HG03442 (cell line): Measurements from ENCODE around the gene PDE7B.

Experiments used
- ATAC-seq: cut with Tn5 transposase; IDR thresholded peaks from one replicate; pipeline ENCODE4 v1.9.1; 2021; ENCODE audit warnings: mild to moderate bottlenecking, moderate library complexity; ENCODE audit not compliant: unreplicated experiment

The PDE7B gene

GRCh38 chr6:135922174-135922573 is 70.7 kb downstream of the PDE7B start:
- peak; percentile 46 for ATAC-seq

- ATAC-seq, result no peak
These were observed 71.2 kb downstream of the PDE7B start for GRCh38 chr6:135922746-135923145.

- ATAC-seq, result no peak
These were observed 81.2 kb downstream of the PDE7B start for GRCh38 chr6:135932651-135933050.

GRCh38 chr6:135935941-135936601 is 84.6 kb downstream of the PDE7B start:
- ATAC-seq, result no peak

- ATAC-seq, result no peak
These were observed 85.1 kb downstream of the PDE7B start for GRCh38 chr6:135936606-135937005.

- no peak for ATAC-seq
These were observed 85.6 kb downstream of the PDE7B start for GRCh38 chr6:135937106-135937505.

- no peak for ATAC-seq
These were observed 87.2 kb downstream of the PDE7B start for GRCh38 chr6:135938576-135939207.

GRCh38 chr6:135939208-135939591 is 87.7 kb downstream of the PDE7B start:
- no peak for ATAC-seq

- ATAC-seq, result no peak
These were observed 89.2 kb downstream of the PDE7B start for GRCh38 chr6:135940616-135941167.

GRCh38 chr6:135941275-135942025 is 89.9 kb downstream of the PDE7B start:
- ATAC-seq, result no peak

- no peak for ATAC-seq
These were observed 92.6 kb downstream of the PDE7B start for GRCh38 chr6:135944120-135944519.

GRCh38 chr6:135946674-135947073 is 95.2 kb downstream of the PDE7B start:
- ATAC-seq, result no peak

- ATAC-seq, result no peak
These were observed 99.2 kb downstream of the PDE7B start for GRCh38 chr6:135950669-135951068.

- ATAC-seq, result no peak
These were observed 99.7 kb downstream of the PDE7B start for GRCh38 chr6:135951169-135951568.

- ATAC-seq, result no peak
These were observed 102.3 kb downstream of the PDE7B start for GRCh38 chr6:135953818-135954217.

GRCh38 chr6:135955099-135955498 is 103.6 kb downstream of the PDE7B start:
- no peak for ATAC-seq

GRCh38 chr6:135962731-135963130 is 111.2 kb downstream of the PDE7B start:
- ATAC-seq, result no peak

- ATAC-seq, result no peak
These were observed 119.2 kb downstream of the PDE7B start for GRCh38 chr6:135970750-135971149.

- no peak for ATAC-seq
These were observed 119.8 kb downstream of the PDE7B start for GRCh38 chr6:135971351-135971750.

GRCh38 chr6:135972150-135972549 is 120.6 kb downstream of the PDE7B start:
- ATAC-seq, result no peak

- ATAC-seq, result no peak
These were observed 121.1 kb downstream of the PDE7B start for GRCh38 chr6:135972586-135972985.

GRCh38 chr6:135974426-135974825 is 122.9 kb downstream of the PDE7B start:
- ATAC-seq, result no peak
